HG02981 (cell line): Measurements from ENCODE around the gene RBMS1.
"Not testable (repeated sequence)": the region's sequence is repeated elsewhere in the genome, so short reads cannot be mapped to it uniquely, and the experiment has no call there.

ENCODE experiments used
- ATAC-seq: cut with Tn5 transposase; IDR thresholded peaks from one replicate; pipeline ENCODE4 v1.9.1; 2021; ENCODE audit warnings: mild to moderate bottlenecking, moderate library complexity; ENCODE audit not compliant: unreplicated experiment

RBMS1 gene

GRCh38 chr2:160505256-160505655, 11.6 kb upstream of the RBMS1 start:
- no peak for ATAC-seq

- no peak for ATAC-seq
Observed at GRCh38 chr2:160502478-160502877, 8.9 kb upstream of the RBMS1 start.

- ATAC-seq, result no peak
Observed at GRCh38 chr2:160501370-160501769, 7.8 kb upstream of the RBMS1 start.

- no peak for ATAC-seq
Observed at GRCh38 chr2:160499865-160500264, 6.3 kb upstream of the RBMS1 start.

GRCh38 chr2:160498137-160498536, 4.5 kb upstream of the RBMS1 start:
- ATAC-seq, result no peak

GRCh38 chr2:160494201-160494644, 616 bp upstream of the RBMS1 start:
- ATAC-seq, result no peak

- no peak for ATAC-seq
Observed at GRCh38 chr2:160492401-160493226, 993 bp downstream of the RBMS1 start.

- ATAC-seq, result no peak
Observed at GRCh38 chr2:160491911-160492371, 1.7 kb downstream of the RBMS1 start.

- no peak for ATAC-seq
Observed at GRCh38 chr2:160490733-160491685, 2.6 kb downstream of the RBMS1 start.

GRCh38 chr2:160489111-160489510, 4.5 kb downstream of the RBMS1 start:
- ATAC-seq, result no peak

GRCh38 chr2:160488289-160488688, 5.3 kb downstream of the RBMS1 start:
- ATAC-seq, result not testable (repeated sequence)

- ATAC-seq, result no peak
Observed at GRCh38 chr2:160486341-160486740, 7.3 kb downstream of the RBMS1 start.

- ATAC-seq, result no peak
Observed at GRCh38 chr2:160484859-160485520, 8.6 kb downstream of the RBMS1 start.

GRCh38 chr2:160482673-160483072, 10.9 kb downstream of the RBMS1 start:
- no peak for ATAC-seq

GRCh38 chr2:160479269-160479668, 14.3 kb downstream of the RBMS1 start:
- no peak for ATAC-seq

GRCh38 chr2:160478660-160479059, 14.9 kb downstream of the RBMS1 start:
- no peak for ATAC-seq

GRCh38 chr2:160477032-160477431, 16.6 kb downstream of the RBMS1 start:
- no peak for ATAC-seq

- ATAC-seq, result no peak
Observed at GRCh38 chr2:160474891-160475787, 18.5 kb downstream of the RBMS1 start.

- no peak for ATAC-seq
Observed at GRCh38 chr2:160474319-160474645, 19.3 kb downstream of the RBMS1 start.
